ENCODE data around the gene ATP5MK.

Gene ATP5MK

GRCh38 chr10:103396067-103396788, at the start of gene ATP5MK, which contains the start of gene PDCD11:
TSS of gene ATP5MK (minus strand) at chr10:103396475. CDS start at chr10:103392457, 4,018 bp downstream.
TSS of gene PDCD11 (plus strand) at chr10:103396626. CDS start at chr10:103398427, 1,801 bp downstream.
- H3K27ac Mint-ChIP-seq: peak within 1 kb of the TSS; percentile 93
- peak within 1 kb of the TSS; percentile 98 for H3K4me3 Mint-ChIP-seq
- H3K4me1 Mint-ChIP-seq (ENCODE audit: low read depth): peaks cover 41% of the 10 kb centered on the region
- DNase-seq (ENCODE audit: low spot score): peak; percentile 98
- H3K27me3 Mint-ChIP-seq (ENCODE audit: low read depth): no peaks in the 10 kb centered on the region
- peaks cover 47% of the 10 kb centered on the region for H3K36me3 Mint-ChIP-seq (ENCODE audit: low read depth)
- no peaks in the 10 kb centered on the region for H3K9me3 Mint-ChIP-seq

GRCh38 chr10:103445366-103445765, 49.1 kb upstream of the ATP5MK start:
- no peaks in the 10 kb centered on the region for H3K9me3 Mint-ChIP-seq
- peaks cover 75% of the 10 kb centered on the region for H3K36me3 Mint-ChIP-seq (ENCODE audit: low read depth)
- DNase-seq (ENCODE audit: low spot score): no peak
- H3K4me1 Mint-ChIP-seq (ENCODE audit: low read depth): peaks cover 34% of the 10 kb centered on the region
- no peak overlapping the region for H3K27ac Mint-ChIP-seq
- no peak overlapping the region for H3K4me3 Mint-ChIP-seq
- no peaks in the 10 kb centered on the region for H3K27me3 Mint-ChIP-seq (ENCODE audit: low read depth)

- H3K9me3 Mint-ChIP-seq: no peaks in the 10 kb centered on the region
- H3K4me1 Mint-ChIP-seq (ENCODE audit: low read depth): peaks cover 27% of the 10 kb centered on the region
- H3K27me3 Mint-ChIP-seq (ENCODE audit: low read depth): no peaks in the 10 kb centered on the region
- peaks cover 73% of the 10 kb centered on the region for H3K36me3 Mint-ChIP-seq (ENCODE audit: low read depth)
- no peak for DNase-seq (ENCODE audit: low spot score)
- H3K27ac Mint-ChIP-seq: no peak overlapping the region
- H3K4me3 Mint-ChIP-seq: no peak overlapping the region
Observed at GRCh38 chr10:103444478-103444877, 48.2 kb upstream of the ATP5MK start.

GRCh38 chr10:103443475-103444185, 47.4 kb upstream of the ATP5MK start:
- Mint-ChIP-seq H3K27ac (no peak overlapping the region), H3K4me3 (no peak overlapping the region), H3K36me3 (ENCODE audit: low read depth) (peaks cover 67% of the 10 kb centered on the region), H3K4me1 (ENCODE audit: low read depth) (peaks cover 19% of the 10 kb centered on the region), H3K27me3 (ENCODE audit: low read depth) (no peaks in the 10 kb centered on the region), H3K9me3 (no peaks in the 10 kb centered on the region)
- DNase-seq (ENCODE audit: low spot score): no peak

GRCh38 chr10:103442031-103442461, 45.8 kb upstream of the ATP5MK start:
- Mint-ChIP-seq H3K4me3 (no peak overlapping the region), H3K36me3 (ENCODE audit: low read depth) (peaks cover 67% of the 10 kb centered on the region), H3K27ac (no peak overlapping the region), H3K27me3 (ENCODE audit: low read depth) (no peaks in the 10 kb centered on the region), H3K4me1 (ENCODE audit: low read depth) (peaks cover 11% of the 10 kb centered on the region), H3K9me3 (no peaks in the 10 kb centered on the region)
- no peak for DNase-seq (ENCODE audit: low spot score)

- Mint-ChIP-seq H3K4me3 (no peak overlapping the region), H3K36me3 (ENCODE audit: low read depth) (peaks cover 68% of the 10 kb centered on the region), H3K4me1 (ENCODE audit: low read depth) (peaks cover 11% of the 10 kb centered on the region), H3K9me3 (no peaks in the 10 kb centered on the region), H3K27ac (no peak overlapping the region), H3K27me3 (ENCODE audit: low read depth) (no peaks in the 10 kb centered on the region)
- DNase-seq (ENCODE audit: low spot score): no peak
Observed at GRCh38 chr10:103441611-103442010, 45.3 kb upstream of the ATP5MK start.

GRCh38 chr10:103441206-103441605, 44.9 kb upstream of the ATP5MK start:
- H3K4me1 Mint-ChIP-seq (ENCODE audit: low read depth): peaks cover 10% of the 10 kb centered on the region
- H3K4me3 Mint-ChIP-seq: no peak overlapping the region
- DNase-seq (ENCODE audit: low spot score): no peak
- H3K9me3 Mint-ChIP-seq: no peaks in the 10 kb centered on the region
- H3K27ac Mint-ChIP-seq: no peak overlapping the region
- H3K27me3 Mint-ChIP-seq (ENCODE audit: low read depth): no peaks in the 10 kb centered on the region
- peaks cover 67% of the 10 kb centered on the region for H3K36me3 Mint-ChIP-seq (ENCODE audit: low read depth)

- H3K9me3 Mint-ChIP-seq: no peaks in the 10 kb centered on the region
- H3K27me3 Mint-ChIP-seq (ENCODE audit: low read depth): no peaks in the 10 kb centered on the region
- peaks cover 7% of the 10 kb centered on the region for H3K4me1 Mint-ChIP-seq (ENCODE audit: low read depth)
- H3K36me3 Mint-ChIP-seq (ENCODE audit: low read depth): peaks cover 66% of the 10 kb centered on the region
- H3K4me3 Mint-ChIP-seq: no peak overlapping the region
- DNase-seq (ENCODE audit: low spot score): no peak
- peak overlapping the region; percentile 42 for H3K27ac Mint-ChIP-seq
Observed at GRCh38 chr10:103440416-103440815, 44.1 kb upstream of the ATP5MK start.

- no peaks in the 10 kb centered on the region for H3K9me3 Mint-ChIP-seq
- H3K36me3 Mint-ChIP-seq (ENCODE audit: low read depth): peaks cover 63% of the 10 kb centered on the region
- H3K4me3 Mint-ChIP-seq: no peak overlapping the region
- no peak overlapping the region for H3K27ac Mint-ChIP-seq
- no peak for DNase-seq (ENCODE audit: low spot score)
- no peaks in the 10 kb centered on the region for H3K27me3 Mint-ChIP-seq (ENCODE audit: low read depth)
- peaks cover 7% of the 10 kb centered on the region for H3K4me1 Mint-ChIP-seq (ENCODE audit: low read depth)
Observed at GRCh38 chr10:103439776-103440175, 43.5 kb upstream of the ATP5MK start.

GRCh38 chr10:103433858-103434257, 37.6 kb upstream of the ATP5MK start:
- Mint-ChIP-seq H3K9me3 (no peaks in the 10 kb centered on the region), H3K4me3 (no peak overlapping the region), H3K4me1 (ENCODE audit: low read depth) (peaks cover 35% of the 10 kb centered on the region), H3K27me3 (ENCODE audit: low read depth) (no peaks in the 10 kb centered on the region), H3K27ac (no peak overlapping the region), H3K36me3 (ENCODE audit: low read depth) (peaks cover 74% of the 10 kb centered on the region)
- no peak for DNase-seq (ENCODE audit: low spot score)

GRCh38 chr10:103431902-103432301, 35.6 kb upstream of the ATP5MK start:
- no peaks in the 10 kb centered on the region for H3K27me3 Mint-ChIP-seq (ENCODE audit: low read depth)
- no peaks in the 10 kb centered on the region for H3K9me3 Mint-ChIP-seq
- H3K4me3 Mint-ChIP-seq: no peak overlapping the region
- no peak for DNase-seq (ENCODE audit: low spot score)
- no peak overlapping the region for H3K27ac Mint-ChIP-seq
- H3K36me3 Mint-ChIP-seq (ENCODE audit: low read depth): peaks cover 71% of the 10 kb centered on the region
- peaks cover 44% of the 10 kb centered on the region for H3K4me1 Mint-ChIP-seq (ENCODE audit: low read depth)

- Mint-ChIP-seq H3K4me3 (peak overlapping the region; percentile 62), H3K36me3 (ENCODE audit: low read depth) (peaks cover 64% of the 10 kb centered on the region), H3K27me3 (ENCODE audit: low read depth) (no peaks in the 10 kb centered on the region), H3K9me3 (no peaks in the 10 kb centered on the region), H3K4me1 (ENCODE audit: low read depth) (peaks cover 42% of the 10 kb centered on the region), H3K27ac (peak overlapping the region; percentile 79)
- peak; percentile 12 for DNase-seq (ENCODE audit: low spot score)
Observed at GRCh38 chr10:103429647-103430046, 33.4 kb upstream of the ATP5MK start.

- no peaks in the 10 kb centered on the region for H3K9me3 Mint-ChIP-seq
- H3K27me3 Mint-ChIP-seq (ENCODE audit: low read depth): no peaks in the 10 kb centered on the region
- H3K4me1 Mint-ChIP-seq (ENCODE audit: low read depth): peaks cover 42% of the 10 kb centered on the region
- H3K4me3 Mint-ChIP-seq: peak overlapping the region; percentile 62
- peaks cover 69% of the 10 kb centered on the region for H3K36me3 Mint-ChIP-seq (ENCODE audit: low read depth)
- DNase-seq (ENCODE audit: low spot score): no peak
- peak overlapping the region; percentile 79 for H3K27ac Mint-ChIP-seq
Observed at GRCh38 chr10:103428989-103429643, 32.8 kb upstream of the ATP5MK start.

- peaks cover 41% of the 10 kb centered on the region for H3K4me1 Mint-ChIP-seq (ENCODE audit: low read depth)
- DNase-seq (ENCODE audit: low spot score): no peak
- H3K4me3 Mint-ChIP-seq: no peak overlapping the region
- no peak overlapping the region for H3K27ac Mint-ChIP-seq
- H3K9me3 Mint-ChIP-seq: no peaks in the 10 kb centered on the region
- H3K36me3 Mint-ChIP-seq (ENCODE audit: low read depth): peaks cover 68% of the 10 kb centered on the region
- H3K27me3 Mint-ChIP-seq (ENCODE audit: low read depth): no peaks in the 10 kb centered on the region
Observed at GRCh38 chr10:103427866-103428265, 31.6 kb upstream of the ATP5MK start.

Data from T-helper 2 cell treated with Interferon-gamma antibody and Interleukin-4, amounts not matched to agents 5 μg/mL and 100 μg/mL, for 36 hours (primary cell).